Ascending aorta (tissue), 2 donors: ENCODE measurements around the gene SELENOF. TPM values are rescaled to one million over a fixed set of nuclear protein-coding genes. Genes with fewer than 3 reads are reported as not detected.

Experiments used
- DNase-seq, 2 donors: peaks; one replicate each; pipeline ENCODE4 v3.0.0-alpha.2; 2019; ENCODE audit warnings: low spot score in 2 of 2
- H3K27ac ChIP-seq, 2 donors: fragments of 200-600 bp; sonication (generic); one replicate each; pipeline ENCODE4 v1.5.1; 2016 to 2017; ENCODE audit warnings: mild to moderate bottlenecking in 1 of 2
- H3K27me3 ChIP-seq: fragments of 200-600 bp; sonication (generic); one replicate; pipeline ENCODE4 v1.5.1; 2017
- H3K36me3 ChIP-seq, 2 donors: fragments of 200-600 bp; sonication (generic); one replicate each; pipeline ENCODE4 v1.5.1; 2016
- H3K4me1 ChIP-seq, 2 donors: fragments of 200-600 bp; sonication (generic); one replicate each; pipeline ENCODE4 v1.5.1; 2016 to 2017; ENCODE audit warnings: mild to moderate bottlenecking in 1 of 2
- H3K4me3 ChIP-seq, 2 donors: fragments of 200-600 bp; sonication (generic); one replicate each; pipeline ENCODE4 v1.5.1; 2016 to 2017; ENCODE audit warnings: mild to moderate bottlenecking in 1 of 2
- H3K9me3 ChIP-seq, 2 donors: fragments of 200-600 bp; sonication (generic); one replicate each; pipeline ENCODE4 v1.5.1; 2016
- intact Hi-C: fragments of 100-400 bp; cut with DNase I; formaldehyde crosslinking; loops from one replicate; pipeline ENCODE4 v1.15.1; 2023
- total RNA-seq: library from RNA; depleted of rRNA; stranded (reverse); fragments of >200 nt; gene quantifications from one replicate; pipeline ENCODE4 v1.1.0, GENCODE V29; 2016
- TF ChIP-seq, protein P1 (sequence below), 3 experiments: fragments of 200-600 bp in 2 of 3; fragments of 450-650 bp in 1 of 3; sonication (generic) in 2 of 3; IDR thresholded peaks; one replicate each; pipeline ENCODE4 v1.5.1; 2016 to 2019; ENCODE audit warnings: antibody characterized with exemption in 3 of 3, mild to moderate bottlenecking in 1 of 3, moderate library complexity in 1 of 3

The SELENOF gene
- total RNA-seq: 124 TPM

DNA sequence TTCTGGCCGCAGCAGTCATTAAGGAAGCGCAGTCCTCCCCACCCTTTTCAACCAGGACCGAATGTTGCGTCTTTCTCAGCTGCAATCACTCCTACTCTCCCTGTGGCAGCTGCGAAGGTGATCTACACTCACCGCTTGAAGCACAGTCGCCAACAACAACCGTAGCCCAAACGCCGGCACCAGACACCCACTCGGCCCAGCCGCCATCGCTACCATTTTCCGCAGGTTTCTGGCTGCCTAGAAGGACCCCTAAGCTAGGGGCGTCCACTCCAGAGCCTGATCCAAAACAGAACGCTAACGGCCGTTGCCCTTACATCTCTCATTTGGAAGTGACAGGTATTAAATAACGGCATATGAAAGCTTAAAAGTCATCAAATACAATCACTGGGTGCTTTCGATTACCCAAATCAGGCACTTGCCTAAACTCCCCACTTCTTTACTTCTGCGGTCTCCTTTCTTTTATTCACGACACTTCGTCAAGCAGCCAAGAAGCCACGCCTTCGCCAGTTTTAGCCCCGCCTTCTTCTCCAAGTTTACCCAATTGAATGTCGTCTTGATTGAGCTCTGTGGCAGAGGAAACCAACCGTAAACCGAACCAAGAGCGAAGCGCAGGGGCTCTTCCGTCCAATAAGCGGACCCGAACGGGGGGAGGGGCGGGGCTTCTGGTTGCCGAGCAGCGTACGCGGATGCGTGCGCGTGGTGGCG lies at the start of gene SELENOF:
SELENOF (minus strand) TSS at position 231 of the 705 bp plus-strand sequence; CDS start at position 216, 15 bp downstream.
- Histone ChIP-seq H3K27me3 (no peaks in the 10 kb centered on the region), H3K4me1 (peaks cover 0 to 17% of the 10 kb centered on the region in 2 donors), H3K9me3 (no peaks in the 10 kb centered on the region), H3K27ac (peak within 1 kb of the TSS; percentile 82 to 92), H3K36me3 (peaks cover 0 to 7% of the 10 kb centered on the region in 2 donors), H3K4me3 (peak within 1 kb of the TSS; percentile 82 to 85)
- intact Hi-C loops: loop anchor here (1.0 to 10.0 kb wide), 7 partner anchors 137 to 1981 kb away; partner anchors contain the start of genes BCL10, GTF2B, LMO4 and ODF2L
- DNase-seq: peak; percentile 99 to 100
- TF ChIP-seq, protein P1, sequence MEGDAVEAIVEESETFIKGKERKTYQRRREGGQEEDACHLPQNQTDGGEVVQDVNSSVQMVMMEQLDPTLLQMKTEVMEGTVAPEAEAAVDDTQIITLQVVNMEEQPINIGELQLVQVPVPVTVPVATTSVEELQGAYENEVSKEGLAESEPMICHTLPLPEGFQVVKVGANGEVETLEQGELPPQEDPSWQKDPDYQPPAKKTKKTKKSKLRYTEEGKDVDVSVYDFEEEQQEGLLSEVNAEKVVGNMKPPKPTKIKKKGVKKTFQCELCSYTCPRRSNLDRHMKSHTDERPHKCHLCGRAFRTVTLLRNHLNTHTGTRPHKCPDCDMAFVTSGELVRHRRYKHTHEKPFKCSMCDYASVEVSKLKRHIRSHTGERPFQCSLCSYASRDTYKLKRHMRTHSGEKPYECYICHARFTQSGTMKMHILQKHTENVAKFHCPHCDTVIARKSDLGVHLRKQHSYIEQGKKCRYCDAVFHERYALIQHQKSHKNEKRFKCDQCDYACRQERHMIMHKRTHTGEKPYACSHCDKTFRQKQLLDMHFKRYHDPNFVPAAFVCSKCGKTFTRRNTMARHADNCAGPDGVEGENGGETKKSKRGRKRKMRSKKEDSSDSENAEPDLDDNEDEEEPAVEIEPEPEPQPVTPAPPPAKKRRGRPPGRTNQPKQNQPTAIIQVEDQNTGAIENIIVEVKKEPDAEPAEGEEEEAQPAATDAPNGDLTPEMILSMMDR (IDR thresholded peaks at IDR 0.05): no peak

DNA sequence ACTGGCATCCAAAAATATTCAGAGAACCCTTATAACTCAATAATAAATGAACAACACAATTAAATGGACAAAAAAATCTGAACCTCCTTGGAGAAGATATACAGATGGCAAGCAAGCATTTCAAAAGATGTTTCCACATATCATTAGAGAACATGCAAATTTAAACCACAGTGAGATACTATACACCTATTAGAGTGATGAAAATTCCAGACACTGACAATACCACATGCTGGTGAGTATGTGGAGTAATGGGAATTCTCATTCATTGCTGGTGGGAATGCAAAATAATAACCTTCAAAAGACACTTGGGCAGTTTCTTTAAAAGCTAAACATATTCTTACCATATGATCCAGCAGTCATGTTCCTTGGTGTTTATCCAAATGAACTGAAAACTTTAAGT lies 46.6 kb upstream of the SELENOF start:
- no peaks in the 10 kb centered on the region for H3K36me3 ChIP-seq
- intact Hi-C loops: loop anchor here (10.0 kb wide), 2 partner anchors 256 to 576 kb away; partner anchors contain the start of gene SH3GLB1
- no peaks in the 10 kb centered on the region for H3K27me3 ChIP-seq
- no peak overlapping the region for H3K4me3 ChIP-seq
- TF ChIP-seq, protein P1 (IDR thresholded peaks at IDR 0.05): no peak
- H3K27ac ChIP-seq: no peak overlapping the region
- H3K9me3 ChIP-seq: no peaks in the 10 kb centered on the region
- H3K4me1 ChIP-seq: no peaks in the 10 kb centered on the region
- no peak for DNase-seq

DNA sequence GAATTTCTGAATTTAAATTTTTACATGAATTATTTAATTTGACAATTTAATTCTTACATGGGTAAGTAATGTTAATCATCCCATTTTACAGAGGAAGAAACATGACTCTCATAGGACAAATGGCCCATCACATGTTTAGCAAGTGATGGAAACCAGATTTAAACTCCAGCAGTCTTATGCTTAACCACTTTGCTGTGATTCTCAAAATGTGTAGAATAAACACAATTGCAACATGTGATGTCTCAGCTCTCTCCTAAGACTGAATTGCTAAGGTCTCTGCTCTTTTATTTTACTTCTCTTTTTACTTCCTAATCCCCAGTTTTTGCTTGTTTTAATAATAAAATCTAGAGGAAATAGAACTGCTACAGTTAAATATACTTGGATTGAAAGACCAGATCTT lies 43.3 kb upstream of the SELENOF start:
- no peak for DNase-seq
- Histone ChIP-seq H3K27me3 (no peaks in the 10 kb centered on the region), H3K4me3 (no peak overlapping the region), H3K36me3 (no peaks in the 10 kb centered on the region), H3K9me3 (no peaks in the 10 kb centered on the region), H3K27ac (no peak overlapping the region), H3K4me1 (no peaks in the 10 kb centered on the region)
- intact Hi-C loops: no loop called here
- TF ChIP-seq, protein P1 (IDR thresholded peaks at IDR 0.05): no peak

DNA sequence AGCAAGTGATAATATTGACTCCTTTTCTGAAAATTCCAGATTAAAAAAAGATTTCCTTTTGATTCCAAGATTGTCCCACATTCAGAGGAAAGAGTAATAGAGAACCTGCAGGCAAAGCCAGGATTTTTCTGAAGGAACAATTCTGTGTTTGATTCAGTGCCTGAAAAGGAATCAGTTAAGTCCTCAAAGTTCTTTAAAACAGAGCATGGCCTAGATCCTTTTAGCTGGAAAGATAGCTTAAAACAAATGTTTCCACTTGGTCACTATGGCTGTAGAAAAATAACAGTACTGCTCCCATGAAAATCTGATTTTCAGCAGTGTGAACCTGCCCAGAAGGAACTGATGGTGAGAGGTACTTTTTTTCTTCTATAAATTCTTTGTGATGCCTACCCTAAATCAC lies 42.3 kb upstream of the SELENOF start:
- intact Hi-C loops: no loop called here
- no peak for DNase-seq
- H3K4me3 ChIP-seq: no peak overlapping the region
- no peaks in the 10 kb centered on the region for H3K9me3 ChIP-seq
- no peaks in the 10 kb centered on the region for H3K27me3 ChIP-seq
- TF ChIP-seq, protein P1 (IDR thresholded peaks at IDR 0.05): no peak
- H3K4me1 ChIP-seq: no peaks in the 10 kb centered on the region
- no peaks in the 10 kb centered on the region for H3K36me3 ChIP-seq
- H3K27ac ChIP-seq: no peak overlapping the region

DNA sequence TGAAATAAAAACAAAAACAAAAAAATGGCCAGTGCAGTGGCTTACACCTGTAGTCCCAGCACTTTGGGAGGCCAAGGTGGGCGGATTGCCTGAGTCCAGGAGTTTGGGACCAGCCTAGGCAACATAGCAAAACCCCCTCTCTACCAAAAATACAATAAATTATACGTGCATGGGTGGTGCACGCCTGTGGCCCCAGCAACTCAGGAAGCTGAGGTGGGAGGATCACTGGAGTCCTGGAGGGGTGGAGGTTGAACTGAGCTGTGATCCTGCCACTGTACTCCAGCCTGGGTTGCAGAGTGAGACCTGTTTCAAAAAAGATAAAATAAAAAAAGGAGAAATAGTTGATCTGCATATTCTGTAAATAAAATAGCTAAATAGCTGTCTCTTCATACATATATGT lies 41.8 kb upstream of the SELENOF start:
- Histone ChIP-seq H3K4me3 (no peak overlapping the region), H3K27ac (no peak overlapping the region)
- intact Hi-C loops: no loop called here

More for the DNA sequence above, 41.8 kb upstream of the SELENOF start:
- Histone ChIP-seq H3K27me3 (no peaks in the 10 kb centered on the region), H3K4me1 (no peaks in the 10 kb centered on the region), H3K36me3 (no peaks in the 10 kb centered on the region), H3K9me3 (no peaks in the 10 kb centered on the region)
- no peak for DNase-seq
- TF ChIP-seq, protein P1 (IDR thresholded peaks at IDR 0.05): no peak
